ENCODE results near the gene RAPGEF6.
"Not testable (repeated sequence)": the region's sequence is repeated elsewhere in the genome, so short reads cannot be mapped to it uniquely, and the experiment has no call there.

The RAPGEF6 gene

GRCh38 chr5:131491749-131492148, 143.3 kb downstream of the RAPGEF6 start:
- DNase-seq: no peak

GRCh38 chr5:131488463-131488862, 146.6 kb downstream of the RAPGEF6 start:
- no peak for DNase-seq

- not testable (repeated sequence) for DNase-seq
Measured at GRCh38 chr5:131487371-131487770, 147.7 kb downstream of the RAPGEF6 start.

GRCh38 chr5:131482617-131483016, 152.4 kb downstream of the RAPGEF6 start:
- no peak for DNase-seq

- no peak for DNase-seq
Measured at GRCh38 chr5:131481569-131481968, 153.5 kb downstream of the RAPGEF6 start.

- no peak for DNase-seq
Measured at GRCh38 chr5:131475541-131475941, 159.5 kb downstream of the RAPGEF6 start.

GRCh38 chr5:131473731-131474130, 161.3 kb downstream of the RAPGEF6 start:
- no peak for DNase-seq

GRCh38 chr5:131466171-131466766, 168.8 kb downstream of the RAPGEF6 start:
- DNase-seq: no peak

- no peak for DNase-seq
Measured at GRCh38 chr5:131463656-131464055, 171.4 kb downstream of the RAPGEF6 start.

GRCh38 chr5:131462454-131462853, 172.6 kb downstream of the RAPGEF6 start:
- DNase-seq: no peak

GRCh38 chr5:131461742-131462141, 173.3 kb downstream of the RAPGEF6 start:
- DNase-seq: no peak

- peak; percentile 24 for DNase-seq
Measured at GRCh38 chr5:131460867-131461572, 174.0 kb downstream of the RAPGEF6 start.

GRCh38 chr5:131460133-131460532, 174.9 kb downstream of the RAPGEF6 start:
- DNase-seq: no peak

GRCh38 chr5:131459216-131459615, 175.8 kb downstream of the RAPGEF6 start:
- no peak for DNase-seq

- DNase-seq: no peak
Measured at GRCh38 chr5:131457193-131457592, 177.8 kb downstream of the RAPGEF6 start.

GRCh38 chr5:131450941-131451340, 184.1 kb downstream of the RAPGEF6 start:
- DNase-seq: no peak

GRCh38 chr5:131441184-131441583, 193.8 kb downstream of the RAPGEF6 start:
- DNase-seq: no peak

GRCh38 chr5:131436081-131436480, 198.9 kb downstream of the RAPGEF6 start:
- DNase-seq: no peak

- no peak for DNase-seq
Measured at GRCh38 chr5:131433109-131433508, 201.9 kb downstream of the RAPGEF6 start.

- no peak for DNase-seq
Measured at GRCh38 chr5:131431794-131432193, 203.2 kb downstream of the RAPGEF6 start.

GRCh38 chr5:131430794-131431193, 204.2 kb downstream of the RAPGEF6 start:
- DNase-seq: no peak

GRCh38 chr5:131426011-131426410, 209.0 kb downstream of the RAPGEF6 start:
- no peak for DNase-seq

GRCh38 chr5:131423056-131423455, 212.0 kb downstream of the RAPGEF6 start:
- DNase-seq: no peak

GRCh38 chr5:131419877-131420276, 215.2 kb downstream of the RAPGEF6 start:
- DNase-seq: no peak

GRCh38 chr5:131418846-131419245, 216.2 kb downstream of the RAPGEF6 start:
- no peak for DNase-seq

All from NCI-H1417 treated with DMSO at 0.1 percent for 48 hours (cell line).